Activated CD4-positive, alpha-beta T cell treated with anti-CD3 and anti-CD28 coated beads for 48 hours (primary cell): ENCODE results near the gene LINC00632.
A peak's percentile ranks its signal among the peaks of the same experiment; 100 is the strongest.

ENCODE experiments used
- DNase-seq: peaks from one replicate; pipeline ENCODE4 v3.0.0-alpha.2; 2020

LINC00632 gene

DNA sequence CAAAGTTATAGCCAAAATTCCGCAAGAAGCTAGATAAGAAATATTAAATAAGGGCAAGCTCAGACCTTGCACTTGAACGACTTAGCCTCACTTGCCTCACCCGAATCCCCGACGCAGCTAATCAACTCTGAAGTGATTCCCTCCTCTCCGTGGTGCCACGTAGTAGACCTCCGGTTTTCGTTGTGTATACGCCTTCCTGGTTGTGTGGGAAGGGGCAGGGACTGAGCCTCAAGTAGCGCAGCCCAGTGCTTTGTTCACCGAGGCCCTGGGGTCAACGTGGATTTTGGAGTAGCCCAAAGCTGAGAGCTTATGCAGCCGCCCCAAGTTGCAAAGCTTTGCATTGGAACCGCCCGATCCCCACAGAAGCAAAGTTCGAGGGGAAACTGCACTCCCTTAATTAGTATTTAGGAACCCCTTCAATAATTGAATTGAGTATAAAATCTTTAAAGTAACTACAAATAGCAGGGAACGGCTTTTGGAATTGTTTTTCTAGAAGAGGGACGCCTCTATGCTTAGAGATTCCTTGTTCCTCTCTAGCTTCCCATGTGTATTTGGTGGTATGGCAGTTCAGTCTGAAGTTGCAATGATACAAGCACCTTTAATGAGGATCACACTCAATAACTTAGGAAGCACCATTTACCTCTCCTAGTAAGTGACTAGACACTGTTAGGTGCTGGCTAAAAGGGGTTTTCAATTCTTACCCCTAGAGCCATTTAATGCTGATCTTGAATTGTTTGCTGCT is 55.7 kb downstream of the LINC00632 start:
- DNase-seq: no peak

DNA sequence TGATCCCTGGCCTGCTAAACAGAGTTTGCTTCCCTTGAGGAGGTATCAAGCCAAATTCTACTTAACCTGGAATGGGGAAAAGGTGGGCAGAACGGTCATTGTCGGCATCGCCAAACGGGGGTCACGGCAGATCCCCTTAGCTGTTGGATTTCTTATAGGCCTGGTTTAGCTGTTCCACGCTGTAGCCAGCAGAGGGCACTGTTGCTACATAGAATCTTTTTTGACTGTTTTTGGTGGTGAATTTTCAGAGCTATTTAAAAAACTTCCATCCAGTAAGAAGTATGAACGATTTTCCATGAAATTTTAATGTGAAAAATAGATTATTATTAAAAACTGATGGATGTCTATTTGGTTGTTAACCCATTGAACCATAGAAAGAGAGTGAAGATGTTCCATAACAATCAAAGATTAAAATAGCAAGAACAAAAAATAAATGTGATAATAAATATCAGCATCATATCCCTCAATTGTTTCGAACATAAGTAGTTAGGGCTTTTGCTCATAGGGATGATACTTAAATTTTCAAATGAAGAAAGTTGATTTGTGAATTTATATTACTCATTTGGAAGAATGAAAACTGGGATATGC is 56.6 kb downstream of the LINC00632 start:
- peak; percentile 36 for DNase-seq

DNA sequence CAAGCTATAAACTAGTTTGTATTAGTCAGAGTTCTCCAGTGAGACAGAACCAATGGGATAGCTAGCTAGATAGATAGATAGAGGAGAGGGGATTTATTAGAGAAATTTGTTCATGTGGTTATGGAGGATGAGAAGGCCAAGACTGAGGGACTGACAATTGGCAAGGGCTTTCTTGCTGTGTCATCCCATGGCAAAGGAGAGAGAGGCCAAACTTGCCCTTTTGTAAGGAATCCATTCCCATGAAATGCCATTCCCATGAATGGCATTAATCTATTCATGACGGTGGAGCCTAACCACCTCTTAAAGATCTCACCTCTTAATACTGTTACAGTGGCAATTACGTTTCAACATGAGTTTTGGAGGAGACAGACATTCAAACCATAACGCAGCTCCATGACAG is 58.1 kb downstream of the LINC00632 start:
- no peak for DNase-seq

DNA sequence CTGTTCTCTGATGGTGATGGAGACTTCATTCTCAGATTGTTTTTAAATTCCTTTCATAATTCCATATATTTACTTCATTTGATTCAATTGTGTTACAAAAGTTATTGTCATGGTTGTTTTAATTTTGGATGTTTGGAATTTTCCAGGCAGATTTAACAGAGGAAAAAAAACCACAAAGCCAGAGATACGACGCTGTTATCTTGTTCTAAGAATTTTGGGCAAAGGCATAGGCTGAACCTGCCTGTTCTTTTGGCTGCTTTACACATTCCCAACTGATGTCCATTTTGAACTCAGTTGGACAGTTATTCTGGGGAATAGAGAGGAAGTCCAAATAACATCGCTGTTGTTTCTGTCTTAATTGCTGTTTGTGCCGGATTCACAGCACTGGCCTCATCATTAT is 65.7 kb downstream of the LINC00632 start:
- DNase-seq: no peak

DNA sequence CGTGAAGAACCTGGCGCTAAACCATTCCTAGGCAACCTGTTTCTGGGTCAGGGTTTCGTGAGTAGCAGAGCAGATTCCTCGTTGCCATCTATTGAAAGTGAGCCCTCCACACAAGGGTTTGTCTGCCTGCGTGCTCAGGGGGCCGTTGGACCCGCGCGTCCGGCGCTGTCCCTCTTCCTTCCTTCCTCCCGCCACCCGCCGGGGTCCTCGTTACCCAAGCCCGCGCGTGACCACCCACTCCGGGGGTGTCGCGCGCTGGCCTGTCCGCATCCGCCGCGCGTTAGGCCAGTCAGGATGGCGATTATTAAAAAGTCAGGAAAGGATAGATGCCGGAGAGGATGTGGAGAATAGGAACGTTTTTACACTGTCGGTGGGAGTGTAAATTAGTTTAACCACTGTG is 66.8 kb downstream of the LINC00632 start:
- DNase-seq: no peak

DNA sequence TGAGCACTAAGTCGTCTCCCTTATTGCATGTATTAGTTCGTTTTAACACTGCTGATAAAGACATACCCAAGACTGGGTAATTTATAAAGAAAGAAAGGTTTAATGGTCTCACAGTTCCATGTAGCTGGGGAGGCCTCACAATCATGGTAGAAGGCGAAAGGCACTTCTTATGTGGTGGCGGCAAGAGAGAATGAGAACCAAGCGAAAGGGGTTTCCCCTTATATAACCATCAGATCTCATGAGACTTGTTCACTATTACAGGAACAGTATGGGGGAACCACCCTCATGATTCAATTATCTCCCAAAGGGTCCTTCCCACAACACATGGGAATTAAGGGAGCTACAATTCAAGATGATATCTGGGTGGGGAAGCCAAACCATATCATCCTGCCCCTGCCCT is 85.1 kb downstream of the LINC00632 start:
- no peak for DNase-seq

DNA sequence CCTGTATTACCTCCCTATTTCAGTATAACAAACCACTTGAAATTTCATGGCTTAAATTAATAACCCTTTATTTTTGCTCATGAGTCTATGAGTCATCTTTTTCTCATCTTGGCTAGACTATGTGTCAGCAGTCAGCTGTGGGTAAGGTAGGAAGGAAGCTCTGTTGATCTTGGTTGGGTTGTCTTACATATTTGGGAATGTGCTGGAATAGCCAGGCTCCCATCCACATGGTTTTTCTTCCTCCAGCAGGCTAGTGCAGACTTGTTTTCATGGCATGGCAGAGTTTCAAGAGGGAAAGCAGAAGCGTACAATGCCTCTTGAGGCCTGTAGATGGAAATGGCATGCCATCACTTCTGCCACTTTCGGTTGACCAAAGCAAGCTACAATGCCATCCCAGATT is 89.7 kb downstream of the LINC00632 start:
- no peak for DNase-seq

DNA sequence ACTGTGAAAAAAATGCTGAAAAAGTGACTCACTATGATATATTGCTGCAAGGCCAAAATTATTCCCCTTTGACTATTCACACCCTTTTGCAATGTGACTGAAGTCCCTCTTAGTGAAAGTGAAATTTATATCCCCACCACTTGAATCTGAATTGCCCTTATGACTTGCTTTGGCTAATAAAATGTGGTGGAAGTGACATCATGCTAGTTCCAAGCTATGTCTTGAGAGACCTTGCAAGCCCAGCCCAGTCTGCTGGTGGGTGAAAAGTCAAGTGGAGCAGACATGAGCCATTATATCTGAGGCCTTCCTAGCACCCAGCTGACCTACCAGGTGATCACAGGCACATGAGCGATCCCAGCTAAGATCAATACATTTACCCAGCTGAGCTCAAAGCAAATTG is 94.7 kb downstream of the LINC00632 start:
- DNase-seq: no peak

DNA sequence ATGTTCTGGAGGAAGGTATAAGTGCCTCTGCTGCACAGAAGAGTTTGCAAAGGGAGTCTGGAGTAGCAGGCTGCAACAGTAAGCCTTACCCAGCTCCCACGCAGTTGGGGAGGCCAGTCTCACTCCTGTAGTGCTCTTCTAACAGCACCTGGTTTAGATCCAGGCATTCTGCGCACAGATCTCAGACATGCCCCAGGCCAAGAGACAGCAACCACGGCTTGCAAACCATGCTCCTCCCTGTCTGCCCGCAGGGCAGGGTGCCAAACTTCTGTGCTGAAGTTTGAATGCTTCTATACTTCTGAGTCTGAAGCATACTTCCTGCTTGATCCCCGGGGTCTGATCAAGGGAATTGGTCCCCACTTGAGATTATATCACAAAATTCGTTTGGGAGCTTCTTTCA is 106.3 kb downstream of the LINC00632 start:
- no peak for DNase-seq

DNA sequence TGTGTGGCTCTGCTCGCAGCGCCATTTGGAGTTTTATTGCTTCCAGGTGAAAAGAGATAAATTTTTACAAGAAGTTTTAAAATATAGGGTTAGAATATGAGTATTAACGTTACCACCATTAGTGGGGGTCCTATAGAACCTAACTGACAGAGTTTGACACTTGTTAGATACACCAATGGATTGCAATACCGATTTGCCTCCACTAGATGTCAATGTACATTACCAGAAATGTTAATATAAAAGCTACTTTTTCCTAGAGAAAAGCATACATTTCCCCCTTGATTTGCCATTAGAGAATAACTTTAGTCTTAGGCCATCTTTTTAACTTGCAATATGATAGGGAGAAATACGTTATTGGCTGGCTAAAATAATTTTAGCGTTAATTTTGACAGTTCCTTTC is 108.4 kb downstream of the LINC00632 start:
- no peak for DNase-seq

DNA sequence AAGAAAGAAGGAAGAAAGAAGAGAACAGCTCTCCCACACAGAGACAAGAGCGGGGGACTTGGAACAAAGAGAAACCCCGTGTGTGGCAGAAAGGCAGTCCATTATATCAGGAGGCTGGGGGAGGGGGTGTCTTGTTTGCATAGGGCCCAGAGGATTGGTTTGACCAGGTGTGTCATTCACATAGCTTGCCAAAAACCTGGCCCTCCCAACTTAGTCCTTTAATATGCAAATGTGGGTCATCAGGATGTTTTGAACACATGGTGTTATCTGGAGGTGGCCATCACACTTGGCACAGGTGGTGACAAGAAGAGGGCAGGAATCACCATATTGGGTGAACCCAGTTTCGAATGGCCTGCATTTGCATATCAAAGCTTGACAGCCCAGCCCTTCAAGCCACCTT is 111.7 kb downstream of the LINC00632 start:
- no peak for DNase-seq

DNA sequence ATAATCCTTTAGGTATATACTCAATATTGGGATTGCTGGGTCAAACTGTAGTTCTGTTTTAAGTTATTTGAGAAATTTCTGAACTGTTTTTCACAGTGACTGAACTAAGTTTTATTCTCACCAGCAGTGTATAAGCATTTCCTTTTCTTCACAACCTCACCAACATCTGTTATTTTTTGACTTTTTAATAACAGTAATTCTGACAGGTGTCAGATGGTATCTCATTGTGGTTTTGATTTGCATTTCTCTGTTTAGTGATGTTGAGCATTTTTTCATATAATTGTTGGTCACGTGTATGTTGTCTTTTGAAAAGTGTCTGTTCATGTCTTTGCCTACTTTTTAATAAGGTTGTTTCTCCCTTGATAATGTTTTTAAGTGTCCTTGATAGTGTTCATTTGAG is 112.6 kb downstream of the LINC00632 start:
- DNase-seq: no peak

DNA sequence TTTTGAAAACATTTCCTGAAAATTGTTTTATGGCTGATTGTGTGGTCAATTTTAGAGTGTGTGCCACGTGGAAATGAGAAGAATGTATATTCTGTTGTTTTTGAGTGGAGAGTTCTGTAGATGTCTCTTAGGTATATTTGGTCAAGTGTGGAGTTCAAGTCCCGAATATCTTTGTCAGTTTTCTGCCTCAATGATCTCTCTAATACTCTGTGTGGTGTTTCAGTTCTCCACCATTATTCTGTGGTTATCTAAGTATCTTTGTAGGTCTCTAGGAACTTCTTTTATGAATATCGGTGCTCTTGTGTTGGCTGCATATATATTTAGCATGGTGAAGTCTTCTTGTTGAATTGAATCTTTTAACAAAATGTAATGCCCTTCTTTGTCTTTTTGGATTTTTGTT is 113.3 kb downstream of the LINC00632 start:
- DNase-seq: no peak

DNA sequence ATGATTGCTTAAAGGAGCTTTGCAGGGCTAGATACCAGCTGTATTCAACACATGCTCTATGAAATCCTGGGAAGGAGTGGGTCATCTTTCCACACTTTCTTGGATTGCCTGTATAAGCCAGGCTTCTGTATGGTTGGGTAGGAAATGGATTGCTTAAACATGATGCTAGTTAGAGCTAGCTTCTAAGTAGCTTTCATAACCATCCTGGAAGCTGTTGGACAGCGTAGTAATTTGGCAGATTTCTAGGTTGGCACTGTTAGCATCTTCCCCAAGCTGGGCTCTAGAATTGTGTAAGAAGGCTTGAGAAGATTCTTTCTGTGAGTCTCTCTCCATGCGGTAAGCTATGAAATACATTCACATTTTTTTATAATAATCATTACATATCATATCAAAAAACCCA is 127.3 kb downstream of the LINC00632 start:
- DNase-seq: no peak
